ENCODE measurements around the gene ALG1. TPM values are rescaled to one million over a fixed set of nuclear protein-coding genes. Genes with fewer than 3 reads are reported as not detected.
"Not testable (repeated sequence)": the region's sequence is repeated elsewhere in the genome, so short reads cannot be mapped to it uniquely, and the experiment has no call there.

ALG1 gene
- total RNA-seq, 3 donors from 2014 or later = 14.4 to 21.2 (median 16.7) TPM

- no peaks in the 10 kb centered on the region for H3K36me3 ChIP-seq
- DNase-seq (ENCODE audit: low spot score in 2 of 2) = no peak
Observed at GRCh38 chr16:5075637-5076036, 4.0 kb downstream of the ALG1 start.

GRCh38 chr16:5077304-5077703 is 5.7 kb downstream of the ALG1 start:
- H3K27me3 ChIP-seq = no peaks in the 10 kb centered on the region
- no peak overlapping the region for H3K27ac ChIP-seq
- no peaks in the 10 kb centered on the region for H3K36me3 ChIP-seq
- DNase-seq (ENCODE audit: low spot score in 2 of 2) = no peak
- H3K9me3 ChIP-seq = no peaks in the 10 kb centered on the region
- no peak overlapping the region for H3K4me3 ChIP-seq
- H3K4me1 ChIP-seq = no peaks in the 10 kb centered on the region
- TF ChIP-seq POLR2AphosphoS5 (IDR thresholded peaks at IDR 0.05) = no peak
- intact Hi-C loops (cut with DNase I; ENCODE audit: low total_unique reads) = no loop called here

More at GRCh38 chr16:5075637-5076036, 4.0 kb downstream of the ALG1 start:
- TF ChIP-seq POLR2AphosphoS5 (IDR thresholded peaks at IDR 0.05) (no peak), CTCF (IDR thresholded peaks at IDR 0.05) (no peak), POLR2A (IDR thresholded peaks at IDR 0.05) (no peak)
- Histone ChIP-seq H3K4me1 (peaks cover 0 to 8% of the 10 kb centered on the region in 2 donors), H3K27ac (no peak overlapping the region), H3K9me3 (no peaks in the 10 kb centered on the region), H3K27me3 (no peaks in the 10 kb centered on the region), H3K4me3 (no peak overlapping the region)
- intact Hi-C loops (cut with DNase I; ENCODE audit: low total_unique reads) = no loop called here

- no peaks in the 10 kb centered on the region for H3K4me1 ChIP-seq
- H3K9me3 ChIP-seq = no peaks in the 10 kb centered on the region
- TF ChIP-seq POLR2A (IDR thresholded peaks at IDR 0.05) (no peak), POLR2AphosphoS5 (IDR thresholded peaks at IDR 0.05) (no peak), CTCF (IDR thresholded peaks at IDR 0.05) (no peak)
- H3K36me3 ChIP-seq = no peaks in the 10 kb centered on the region
- intact Hi-C loops (cut with DNase I; ENCODE audit: low total_unique reads) = no loop called here
- no peak overlapping the region for H3K27ac ChIP-seq
- no peaks in the 10 kb centered on the region for H3K27me3 ChIP-seq
- DNase-seq (ENCODE audit: low spot score in 2 of 2) = no peak
- no peak overlapping the region for H3K4me3 ChIP-seq
Observed at GRCh38 chr16:5078626-5079025, 7.0 kb downstream of the ALG1 start.

GRCh38 chr16:5080461-5080860 is 8.8 kb downstream of the ALG1 start:
- H3K4me1 ChIP-seq; H3K4me3 ChIP-seq; DNase-seq (ENCODE audit: low spot score in 2 of 2); H3K36me3 ChIP-seq; H3K27me3 ChIP-seq; H3K9me3 ChIP-seq; H3K27ac ChIP-seq: not testable (repeated sequence)
- intact Hi-C loops (cut with DNase I; ENCODE audit: low total_unique reads) = loop anchor here (5.0 kb wide), 1 partner anchor 33 kb away; no protein-coding TSS in a partner anchor

GRCh38 chr16:5080996-5081395 is 9.4 kb downstream of the ALG1 start:
- H3K27ac ChIP-seq; H3K27me3 ChIP-seq; DNase-seq (ENCODE audit: low spot score in 2 of 2); H3K4me3 ChIP-seq; H3K36me3 ChIP-seq; H3K4me1 ChIP-seq; H3K9me3 ChIP-seq: not testable (repeated sequence)
- intact Hi-C loops (cut with DNase I; ENCODE audit: low total_unique reads) = loop anchor here (5.0 kb wide), 1 partner anchor 34 kb away; no protein-coding TSS in a partner anchor

- H3K27ac ChIP-seq; H3K36me3 ChIP-seq; H3K27me3 ChIP-seq; H3K4me3 ChIP-seq; H3K9me3 ChIP-seq; DNase-seq (ENCODE audit: low spot score in 2 of 2); H3K4me1 ChIP-seq: not testable (repeated sequence)
- intact Hi-C loops (cut with DNase I; ENCODE audit: low total_unique reads) = loop anchor here (5.0 kb wide), 1 partner anchor 36 kb away; no protein-coding TSS in a partner anchor
Observed at GRCh38 chr16:5083646-5084045, 12.0 kb downstream of the ALG1 start.

GRCh38 chr16:5084099-5084731 is 12.6 kb downstream of the ALG1 start:
- H3K36me3 ChIP-seq; H3K27me3 ChIP-seq; H3K27ac ChIP-seq; H3K4me1 ChIP-seq; DNase-seq (ENCODE audit: low spot score in 2 of 2); H3K9me3 ChIP-seq; H3K4me3 ChIP-seq: not testable (repeated sequence)
- intact Hi-C loops (cut with DNase I; ENCODE audit: low total_unique reads) = loop anchor here (5.0 kb wide), 1 partner anchor 37 kb away; no protein-coding TSS in a partner anchor

- H3K4me1 ChIP-seq; H3K36me3 ChIP-seq; H3K4me3 ChIP-seq; H3K27me3 ChIP-seq; H3K27ac ChIP-seq; H3K9me3 ChIP-seq; DNase-seq (ENCODE audit: low spot score in 2 of 2): not testable (repeated sequence)
- intact Hi-C loops (cut with DNase I; ENCODE audit: low total_unique reads) = loop anchor here (5.0 kb wide), 1 partner anchor 38 kb away; no protein-coding TSS in a partner anchor
- peak in 2 of 3 donors; percentile 33 to 46 for TF ChIP-seq CTCF (IDR thresholded peaks at IDR 0.05)
Observed at GRCh38 chr16:5084802-5085201, 13.2 kb downstream of the ALG1 start.

GRCh38 chr16:5085716-5086115 is 14.1 kb downstream of the ALG1 start:
- H3K27me3 ChIP-seq; intact Hi-C loops (cut with DNase I; ENCODE audit: low total_unique reads); H3K9me3 ChIP-seq; H3K27ac ChIP-seq; H3K4me3 ChIP-seq; H3K4me1 ChIP-seq; H3K36me3 ChIP-seq; DNase-seq (ENCODE audit: low spot score in 2 of 2): not testable (repeated sequence)

GRCh38 chr16:5088086-5088790 is 16.6 kb downstream of the ALG1 start:
- H3K27ac ChIP-seq; H3K4me1 ChIP-seq; DNase-seq (ENCODE audit: low spot score in 2 of 2); H3K9me3 ChIP-seq; intact Hi-C loops (cut with DNase I; ENCODE audit: low total_unique reads); H3K4me3 ChIP-seq; H3K27me3 ChIP-seq; H3K36me3 ChIP-seq: not testable (repeated sequence)

Data from breast epithelium (tissue), 4 donors.